ENCODE measurements around the gene FGFBP2. TPM values are rescaled to one million over a fixed set of nuclear protein-coding genes. Genes with fewer than 3 reads are reported as not detected.
A peak's percentile ranks its signal among the peaks of the same experiment; 100 is the strongest.

FGFBP2 gene
- polyA plus RNA-seq, 3 donors = 0.61 to 1.1 TPM; not detected in 1

DNA sequence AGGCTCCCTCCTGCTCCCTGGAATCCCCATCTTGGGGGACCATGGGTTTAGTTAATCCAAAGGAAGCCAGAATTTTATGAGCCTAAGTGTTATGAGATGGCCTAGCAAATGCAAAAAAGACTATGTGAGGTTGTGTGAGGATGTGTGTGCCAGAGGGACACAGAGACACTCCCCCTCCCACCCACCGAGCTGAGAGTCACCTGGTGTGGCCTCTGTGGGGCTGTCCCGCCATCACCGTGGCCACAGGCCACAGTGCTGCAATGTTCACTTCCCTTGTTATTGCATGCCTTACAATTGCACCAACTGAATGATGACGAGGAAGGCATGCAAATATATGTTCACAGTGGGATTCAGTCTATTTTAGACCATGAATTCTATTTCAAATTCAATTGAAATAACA lies 601 bp upstream of the FGFBP2 start:
- H3K27ac Mint-ChIP-seq = peak overlapping the region in 1 of 7 donors; percentile 76
- no peaks in the 10 kb centered on the region for H3K36me3 Mint-ChIP-seq
- H4K20me1 ChIP-seq (ENCODE audit: insufficient read depth, low read length) = no peaks in the 10 kb centered on the region
- no peaks in the 10 kb centered on the region for H3K27me3 ChIP-seq (ENCODE audit: control insufficient read depth in 2 of 2, insufficient read depth in 2 of 2, low read length in 2 of 2)
- H3K4me2 ChIP-seq (replicated peaks; ENCODE audit: extremely low read depth, low read length, poor library complexity, severe bottlenecking) = no peak overlapping the region
- TF ChIP-seq, protein P1, sequence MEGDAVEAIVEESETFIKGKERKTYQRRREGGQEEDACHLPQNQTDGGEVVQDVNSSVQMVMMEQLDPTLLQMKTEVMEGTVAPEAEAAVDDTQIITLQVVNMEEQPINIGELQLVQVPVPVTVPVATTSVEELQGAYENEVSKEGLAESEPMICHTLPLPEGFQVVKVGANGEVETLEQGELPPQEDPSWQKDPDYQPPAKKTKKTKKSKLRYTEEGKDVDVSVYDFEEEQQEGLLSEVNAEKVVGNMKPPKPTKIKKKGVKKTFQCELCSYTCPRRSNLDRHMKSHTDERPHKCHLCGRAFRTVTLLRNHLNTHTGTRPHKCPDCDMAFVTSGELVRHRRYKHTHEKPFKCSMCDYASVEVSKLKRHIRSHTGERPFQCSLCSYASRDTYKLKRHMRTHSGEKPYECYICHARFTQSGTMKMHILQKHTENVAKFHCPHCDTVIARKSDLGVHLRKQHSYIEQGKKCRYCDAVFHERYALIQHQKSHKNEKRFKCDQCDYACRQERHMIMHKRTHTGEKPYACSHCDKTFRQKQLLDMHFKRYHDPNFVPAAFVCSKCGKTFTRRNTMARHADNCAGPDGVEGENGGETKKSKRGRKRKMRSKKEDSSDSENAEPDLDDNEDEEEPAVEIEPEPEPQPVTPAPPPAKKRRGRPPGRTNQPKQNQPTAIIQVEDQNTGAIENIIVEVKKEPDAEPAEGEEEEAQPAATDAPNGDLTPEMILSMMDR (IDR thresholded peaks at IDR 0.05) = no peak
- no peaks in the 10 kb centered on the region for H3K9me3 ChIP-seq (replicated peaks in 1 of 2; ENCODE audit: control insufficient read depth in 1 of 2, insufficient read depth in 1 of 2, low read length in 2 of 2)
- H3K9ac ChIP-seq (ENCODE audit: insufficient read depth, low read length, poor library complexity, severe bottlenecking) = no peak overlapping the region
- H3K4me1 Mint-ChIP-seq = peaks cover 27% of the 10 kb centered on the region
- H3K79me2 ChIP-seq (ENCODE audit: insufficient read depth, low read length) = no peaks in the 10 kb centered on the region
- peak overlapping the region; percentile 29 for H2AFZ ChIP-seq (ENCODE audit: insufficient read depth, low read depth, low read length, poor library complexity, severe bottlenecking)
- no peak overlapping the region for H3K4me3 Mint-ChIP-seq
- no peaks in the 10 kb centered on the region for H3K27me3 Mint-ChIP-seq (ENCODE audit: low read depth in 3 of 3)
- no CpG with 5 or more reads among the region's 4 CpGs for WGBS (ENCODE audit: insufficient coverage)
- no peaks in the 10 kb centered on the region for H3K36me3 ChIP-seq (replicated peaks in 1 of 2; ENCODE audit: control insufficient read depth in 1 of 2, insufficient read depth in 2 of 2, low read length in 2 of 2)
- peaks cover 17 to 21% of the 10 kb centered on the region in 2 donors for H3K4me1 ChIP-seq (ENCODE audit: control insufficient read depth in 1 of 2, insufficient read depth in 2 of 2, low read length in 2 of 2)
- no peak overlapping the region for H3K27ac ChIP-seq (ENCODE audit: low read depth in 1 of 2, low read length in 2 of 2)
- H3K9me3 Mint-ChIP-seq = peaks cover 0 to 4% (median 0%) of the 10 kb centered on the region in 7 donors
- peak in 2 of 3 donors; percentile 18 to 23 for DNase-seq
- intact Hi-C loops (cut with micrococcal nuclease) = no loop called here
- H3K4me3 ChIP-seq (replicated peaks in 1 of 3; ENCODE audit: low read depth in 2 of 3, low read length in 3 of 3) = no peak overlapping the region

GRCh38 chr4:15961781-15962510 lies 1.0 kb downstream of the FGFBP2 start:
- 57% methylated on average over 8 of the region's 16 CpGs for WGBS (ENCODE audit: insufficient coverage)
- H3K27ac Mint-ChIP-seq = no peak overlapping the region
- peaks cover 17 to 21% of the 10 kb centered on the region in 2 donors for H3K4me1 ChIP-seq (ENCODE audit: control insufficient read depth in 1 of 2, insufficient read depth in 2 of 2, low read length in 2 of 2)
- H3K36me3 Mint-ChIP-seq = no peaks in the 10 kb centered on the region
- intact Hi-C loops (cut with micrococcal nuclease) = no loop called here
- H3K9me3 ChIP-seq (replicated peaks in 1 of 2; ENCODE audit: control insufficient read depth in 1 of 2, insufficient read depth in 1 of 2, low read length in 2 of 2) = no peaks in the 10 kb centered on the region
- no peaks in the 10 kb centered on the region for H3K27me3 Mint-ChIP-seq (ENCODE audit: low read depth in 3 of 3)
- TF ChIP-seq, protein P1 (IDR thresholded peaks at IDR 0.05) = no peak
- H3K9ac ChIP-seq (ENCODE audit: insufficient read depth, low read length, poor library complexity, severe bottlenecking) = no peak overlapping the region
- H3K27ac ChIP-seq (ENCODE audit: low read depth in 1 of 2, low read length in 2 of 2) = no peak overlapping the region
- H3K27me3 ChIP-seq (ENCODE audit: control insufficient read depth in 2 of 2, insufficient read depth in 2 of 2, low read length in 2 of 2) = no peaks in the 10 kb centered on the region
- H3K9me3 Mint-ChIP-seq = peaks cover 0 to 4% (median 0%) of the 10 kb centered on the region in 7 donors
- H4K20me1 ChIP-seq (ENCODE audit: insufficient read depth, low read length) = no peaks in the 10 kb centered on the region
- peak in 1 of 3 donors; percentile 5 for DNase-seq
- H3K79me2 ChIP-seq (ENCODE audit: insufficient read depth, low read length) = no peaks in the 10 kb centered on the region
- H3K4me2 ChIP-seq (replicated peaks; ENCODE audit: extremely low read depth, low read length, poor library complexity, severe bottlenecking) = no peak overlapping the region
- H3K4me3 ChIP-seq (replicated peaks in 1 of 3; ENCODE audit: low read depth in 2 of 3, low read length in 3 of 3) = no peak overlapping the region
- H2AFZ ChIP-seq (ENCODE audit: insufficient read depth, low read depth, low read length, poor library complexity, severe bottlenecking) = no peak overlapping the region
- peaks cover 23% of the 10 kb centered on the region for H3K4me1 Mint-ChIP-seq
- H3K36me3 ChIP-seq (replicated peaks in 1 of 2; ENCODE audit: control insufficient read depth in 1 of 2, insufficient read depth in 2 of 2, low read length in 2 of 2) = no peaks in the 10 kb centered on the region
- peak overlapping the region in 1 of 2 donors; percentile 27 for H3K4me3 Mint-ChIP-seq

Measured in CD14-positive monocyte (primary cell).